SK-N-MC (cell line): ENCODE measurements around the gene ESPL1.
A peak's percentile ranks its signal among the peaks of the same experiment; 100 is the strongest.
"Not testable (repeated sequence)": the region's sequence is repeated elsewhere in the genome, so short reads cannot be mapped to it uniquely, and the experiment has no call there.

Experiments used
- DNase-seq: peaks from one replicate; pipeline ENCODE4 v3.0.0-alpha.2; 2011; ENCODE audit warnings: low read depth, low spot score
- H3K27ac ChIP-seq: fragments of 200-600 bp; sonication (generic); 2 replicates; pipeline ENCODE4 v1.5.1; 2016; ENCODE audit warnings: mixed run types
- H3K36me3 ChIP-seq: fragments of 200-600 bp; sonication (generic); 2 replicates; pipeline ENCODE4 v1.6.1; 2017; ENCODE audit warnings: antibody characterized with exemption, low read length, mixed read lengths; ENCODE audit not compliant: insufficient read depth
- H3K4me3 ChIP-seq: fragments of 200-600 bp; sonication (generic); 2 replicates; pipeline ENCODE4 v1.5.1; 2016
- H3K9ac ChIP-seq: fragments of 200-600 bp; sonication (generic); 2 replicates; pipeline ENCODE4 v1.8.0; 2017; ENCODE audit warnings: mixed run types, mixed read lengths; ENCODE audit not compliant: insufficient read length
- H3K9me3 ChIP-seq: fragments of 200-600 bp; sonication (generic); 2 replicates; pipeline ENCODE4 v1.6.1; 2017; ENCODE audit warnings: low read depth, mild to moderate bottlenecking, antibody characterized with exemption, low read length, moderate library complexity, mixed read lengths
- EZH2 ChIP-seq: fragments of 200-600 bp; sonication (generic); IDR thresholded peaks from one replicate; pipeline ENCODE4 v1.6.1; 2017; ENCODE audit warnings: antibody characterized with exemption
- FOXP2 ChIP-seq: optimal IDR thresholded peaks from 2 replicates; pipeline ENCODE3; 2011; ENCODE audit warnings: mild to moderate bottlenecking, moderate library complexity; ENCODE audit not compliant: insufficient read depth; ENCODE audit errors: extremely low read length, control extremely low read depth
- POLR2AphosphoS5 ChIP-seq: IDR thresholded peaks from 2 replicates; pipeline ENCODE4 v1.6.1; 2012; ENCODE audit warnings: mild to moderate bottlenecking, low read depth, low read length, borderline replicate concordance

ESPL1 gene

GRCh38 chr12:53324113-53324778 lies 56.1 kb downstream of the ESPL1 start:
- Histone ChIP-seq H3K36me3 (peaks cover 7% of the 10 kb centered on the region; the same call in 1 of the 2 replicates), H3K27ac (no peak overlapping the region), H3K9ac (peak overlapping the region; percentile 57), H3K9me3 (no peaks in the 10 kb centered on the region), H3K4me3 (no peak overlapping the region)
- no peak for TF ChIP-seq EZH2
- TF ChIP-seq FOXP2: no peak
- no peak for TF ChIP-seq POLR2AphosphoS5
- no peak for DNase-seq

GRCh38 chr12:53324779-53325510 lies 56.8 kb downstream of the ESPL1 start:
- TF ChIP-seq FOXP2 (no peak), EZH2 (no peak), POLR2AphosphoS5 (peak; percentile 80)
- H3K4me3 ChIP-seq: peak overlapping the region; percentile 28; the same call in 1 of the 2 replicates
- H3K9ac ChIP-seq: peak overlapping the region; percentile 57
- DNase-seq: no peak
- H3K36me3 ChIP-seq: peaks cover 4% of the 10 kb centered on the region; the same call in 1 of the 2 replicates
- H3K9me3 ChIP-seq: no peaks in the 10 kb centered on the region
- peak overlapping the region; percentile 31; the same call in 1 of the 2 replicates for H3K27ac ChIP-seq

- no peak for DNase-seq
- no peaks in the 10 kb centered on the region for H3K36me3 ChIP-seq
- no peaks in the 10 kb centered on the region for H3K9me3 ChIP-seq
- no peak overlapping the region for H3K27ac ChIP-seq
- no peak overlapping the region for H3K9ac ChIP-seq
- TF ChIP-seq EZH2 (no peak), FOXP2 (no peak), POLR2AphosphoS5 (no peak)
- no peak overlapping the region for H3K4me3 ChIP-seq
Measured at GRCh38 chr12:53325511-53326061, 57.5 kb downstream of the ESPL1 start.

GRCh38 chr12:53326460-53327185 lies 58.5 kb downstream of the ESPL1 start:
- DNase-seq: no peak
- Histone ChIP-seq H3K9me3 (no peaks in the 10 kb centered on the region), H3K9ac (no peak overlapping the region), H3K27ac (no peak overlapping the region), H3K4me3 (no peak overlapping the region), H3K36me3 (no peaks in the 10 kb centered on the region)
- TF ChIP-seq POLR2AphosphoS5 (no peak), FOXP2 (no peak), EZH2 (no peak)

GRCh38 chr12:53327435-53328042 lies 59.4 kb downstream of the ESPL1 start:
- no peak for DNase-seq
- no peaks in the 10 kb centered on the region for H3K9me3 ChIP-seq
- H3K36me3 ChIP-seq: no peaks in the 10 kb centered on the region

GRCh38 chr12:53328043-53328435 lies 59.9 kb downstream of the ESPL1 start:
- no peak overlapping the region for H3K9ac ChIP-seq

More at GRCh38 chr12:53327435-53328042, 59.4 kb downstream of the ESPL1 start:
- Histone ChIP-seq H3K27ac (no peak overlapping the region), H3K9ac (no peak overlapping the region), H3K4me3 (no peak overlapping the region)
- TF ChIP-seq FOXP2 (no peak), EZH2 (no peak), POLR2AphosphoS5 (no peak)

GRCh38 chr12:53330671-53331070 lies 62.6 kb downstream of the ESPL1 start:
- TF ChIP-seq EZH2 (no peak), POLR2AphosphoS5 (no peak), FOXP2 (no peak)
- no peak overlapping the region for H3K9ac ChIP-seq
- H3K36me3 ChIP-seq: no peaks in the 10 kb centered on the region
- no peaks in the 10 kb centered on the region for H3K9me3 ChIP-seq
- H3K27ac ChIP-seq: no peak overlapping the region
- H3K4me3 ChIP-seq: no peak overlapping the region
- DNase-seq: no peak

More at GRCh38 chr12:53328043-53328435, 59.9 kb downstream of the ESPL1 start:
- no peak for DNase-seq
- H3K27ac ChIP-seq: no peak overlapping the region
- no peak overlapping the region for H3K4me3 ChIP-seq
- H3K36me3 ChIP-seq: no peaks in the 10 kb centered on the region
- H3K9me3 ChIP-seq: no peaks in the 10 kb centered on the region
- TF ChIP-seq FOXP2: no peak
- no peak for TF ChIP-seq EZH2

GRCh38 chr12:53332339-53332738 lies 64.2 kb downstream of the ESPL1 start:
- H3K9ac ChIP-seq, H3K36me3 ChIP-seq, H3K9me3 ChIP-seq, DNase-seq, H3K27ac ChIP-seq, H3K4me3 ChIP-seq: not testable (repeated sequence)
